ACC112 (cell line): ENCODE results near the gene TMCC3.

ENCODE experiments used
- H2AFZ ChIP-seq: fragments of 200-600 bp; sonication (generic); one replicate; pipeline ENCODE4 v1.6.0; 2017; ENCODE audit warnings: antibody characterized with exemption, low read length; ENCODE audit not compliant: unreplicated experiment
- H3K27ac ChIP-seq: fragments of 200-600 bp; sonication (generic); 2 replicates; pipeline ENCODE4 v1.5.1; 2014; ENCODE audit warnings: low read depth, mild to moderate bottlenecking, antibody characterized with exemption, low read length, moderate library complexity
- H3K27me3 ChIP-seq: fragments of 200-600 bp; sonication (generic); 2 replicates; pipeline ENCODE4 v1.6.1; 2014; ENCODE audit warnings: mild to moderate bottlenecking, antibody characterized with exemption, low read length, moderate library complexity, mixed read lengths; ENCODE audit not compliant: insufficient read depth
- H3K36me3 ChIP-seq: fragments of 200-600 bp; sonication (generic); 2 replicates; pipeline ENCODE4 v1.6.1; 2016; ENCODE audit warnings: mild to moderate bottlenecking, antibody characterized with exemption, low read length, moderate library complexity, mixed read lengths; ENCODE audit not compliant: insufficient read depth
- H3K4me1 ChIP-seq: fragments of 200-600 bp; sonication (generic); one replicate; pipeline ENCODE4 v1.6.1; 2016; ENCODE audit warnings: low read length, mixed read lengths; ENCODE audit not compliant: insufficient read depth, unreplicated experiment, control insufficient read depth
- H3K4me3 ChIP-seq: fragments of 200-600 bp; sonication (generic); 2 replicates; pipeline ENCODE4 v1.5.1; 2014; ENCODE audit warnings: mild to moderate bottlenecking, low read depth, low read length
- H3K79me2 ChIP-seq: fragments of 200-600 bp; sonication (generic); one replicate; pipeline ENCODE4 v1.6.0; 2016; ENCODE audit warnings: low read length; ENCODE audit not compliant: control insufficient read depth, unreplicated experiment, insufficient read depth

TMCC3 gene

DNA sequence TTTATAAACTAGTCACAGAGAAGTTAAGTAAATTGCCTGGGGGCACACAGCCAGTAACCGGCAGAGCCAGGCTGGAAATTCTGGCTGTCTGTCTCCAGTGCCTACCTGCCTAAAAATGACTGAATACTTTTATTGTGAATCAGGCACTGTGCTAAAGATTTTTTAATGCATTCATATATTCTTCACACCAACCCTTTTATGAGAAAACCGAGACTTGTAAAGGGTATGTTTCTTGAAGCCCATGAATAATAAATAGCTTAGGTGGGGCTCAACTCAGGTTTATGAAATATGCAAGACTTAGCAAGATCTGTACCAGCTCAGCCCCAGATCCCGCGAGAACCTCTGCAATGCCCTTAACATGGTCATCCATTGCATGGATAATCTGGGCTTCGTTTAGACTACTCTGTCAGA is 60.8 kb downstream of the TMCC3 start:
- peaks cover 6% of the 10 kb centered on the region for H3K4me1 ChIP-seq
- H3K27ac ChIP-seq = no peak overlapping the region
- H3K27me3 ChIP-seq = no peaks in the 10 kb centered on the region

DNA sequence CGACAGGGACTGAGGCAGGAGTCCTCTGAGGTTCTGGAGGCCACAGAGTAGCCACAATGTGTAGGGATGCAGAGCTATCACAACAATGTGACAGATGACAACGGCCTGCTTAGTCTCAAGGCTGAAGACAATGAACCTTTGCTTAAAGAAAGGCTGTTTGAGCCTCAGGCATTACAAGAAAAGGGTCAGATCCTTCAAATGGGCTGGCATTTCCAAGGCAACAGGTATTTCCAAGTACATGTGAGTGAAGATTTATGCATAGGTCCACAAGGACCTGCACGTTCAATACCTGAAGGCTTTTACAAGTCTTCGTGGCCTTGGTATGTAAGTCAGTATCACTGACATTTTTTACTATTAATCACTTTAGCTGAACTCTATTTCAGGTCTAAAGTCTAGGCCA is 62.0 kb downstream of the TMCC3 start:
- H3K4me1 ChIP-seq = no peaks in the 10 kb centered on the region

More for the DNA sequence above, 60.8 kb downstream of the TMCC3 start:
- no peaks in the 10 kb centered on the region for H3K36me3 ChIP-seq
- H3K4me3 ChIP-seq = no peak overlapping the region
- H3K79me2 ChIP-seq = no peaks in the 10 kb centered on the region
- H2AFZ ChIP-seq = no peak overlapping the region

DNA sequence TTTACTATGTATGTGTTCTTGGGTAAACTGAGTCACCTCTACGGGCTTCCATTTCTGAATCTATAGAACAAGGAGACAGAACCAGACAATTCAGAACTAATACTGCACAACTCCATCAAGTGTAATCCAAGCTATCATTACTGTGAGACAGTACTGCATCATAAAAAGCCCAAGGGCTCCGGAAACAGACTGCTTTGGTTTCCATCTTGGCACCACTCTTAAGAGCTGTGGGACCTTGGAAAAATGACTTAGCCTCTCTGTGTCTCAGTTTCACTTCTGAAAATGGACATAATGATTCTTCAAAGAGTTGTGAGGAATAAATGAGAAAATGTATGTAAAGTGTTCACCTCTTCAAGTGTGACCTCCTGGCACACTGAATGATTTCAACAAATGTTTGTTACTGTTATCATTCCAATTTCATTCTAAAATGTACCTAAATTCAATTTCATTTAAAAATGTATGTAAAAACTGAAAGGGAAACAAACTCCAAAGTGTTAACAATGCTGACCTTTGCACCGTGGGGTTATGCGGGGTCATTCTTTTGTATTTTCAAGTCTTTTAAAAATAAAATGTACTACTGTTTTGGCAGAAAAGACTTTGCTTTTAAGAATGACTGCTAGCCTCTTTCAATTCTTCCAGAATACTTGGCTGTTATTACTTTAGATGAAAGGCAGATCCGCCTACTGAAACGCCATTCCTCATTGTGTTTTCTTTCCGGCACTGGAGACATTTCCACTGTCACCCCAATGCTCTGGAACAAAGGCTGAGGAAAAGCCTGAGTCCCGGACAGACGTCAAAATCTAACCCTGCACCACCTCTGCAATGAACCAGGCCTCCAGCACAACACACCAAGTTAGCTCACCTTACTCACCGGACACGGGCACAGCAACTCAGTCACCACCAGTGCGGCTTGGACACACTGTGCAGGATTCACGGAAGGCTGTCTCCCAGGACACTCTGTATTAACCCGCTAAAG is 62.8 kb downstream of the TMCC3 start:
- no peak overlapping the region for H3K27ac ChIP-seq
- H3K36me3 ChIP-seq = no peaks in the 10 kb centered on the region
- no peak overlapping the region for H3K4me3 ChIP-seq
- no peaks in the 10 kb centered on the region for H3K27me3 ChIP-seq
- no peaks in the 10 kb centered on the region for H3K4me1 ChIP-seq
- no peak overlapping the region for H2AFZ ChIP-seq
- no peaks in the 10 kb centered on the region for H3K79me2 ChIP-seq

More for the DNA sequence above, 62.0 kb downstream of the TMCC3 start:
- Histone ChIP-seq H2AFZ (no peak overlapping the region), H3K27me3 (no peaks in the 10 kb centered on the region), H3K27ac (no peak overlapping the region), H3K4me3 (no peak overlapping the region), H3K79me2 (no peaks in the 10 kb centered on the region), H3K36me3 (no peaks in the 10 kb centered on the region)

DNA sequence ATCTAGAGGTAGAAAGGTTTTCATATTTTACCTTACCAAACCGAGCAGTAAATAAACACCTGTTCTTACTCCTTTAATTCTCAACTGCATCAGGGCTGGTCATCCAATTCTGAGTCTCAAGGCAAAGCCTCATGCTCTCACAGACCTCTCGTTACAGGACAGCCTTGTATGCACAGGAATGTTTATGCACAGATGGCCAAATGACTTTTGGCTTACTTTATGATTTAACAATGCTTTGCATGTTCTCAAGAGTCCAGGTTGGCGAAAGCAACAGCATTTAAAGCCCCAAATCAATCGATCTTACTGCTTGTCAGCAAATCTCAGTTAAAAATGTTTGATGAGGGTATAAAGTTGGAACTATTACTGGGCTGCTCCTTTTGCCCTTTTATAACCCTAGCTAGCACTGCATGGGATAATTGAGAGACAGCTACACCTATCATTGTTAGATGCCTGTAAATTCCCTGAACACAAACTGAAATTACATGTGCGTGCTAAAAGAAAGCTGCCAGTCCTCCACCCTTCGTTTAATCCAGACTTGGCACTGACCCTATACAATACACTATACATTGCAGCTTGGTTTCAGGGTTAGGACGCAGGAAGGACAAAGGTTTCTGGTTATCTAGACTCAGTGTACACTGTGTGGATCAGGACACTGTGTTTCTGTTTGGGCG is 63.6 kb downstream of the TMCC3 start:
- Histone ChIP-seq H3K27ac (no peak overlapping the region), H3K27me3 (no peaks in the 10 kb centered on the region), H2AFZ (no peak overlapping the region), H3K79me2 (no peaks in the 10 kb centered on the region), H3K4me1 (no peaks in the 10 kb centered on the region), H3K4me3 (no peak overlapping the region), H3K36me3 (no peaks in the 10 kb centered on the region)

DNA sequence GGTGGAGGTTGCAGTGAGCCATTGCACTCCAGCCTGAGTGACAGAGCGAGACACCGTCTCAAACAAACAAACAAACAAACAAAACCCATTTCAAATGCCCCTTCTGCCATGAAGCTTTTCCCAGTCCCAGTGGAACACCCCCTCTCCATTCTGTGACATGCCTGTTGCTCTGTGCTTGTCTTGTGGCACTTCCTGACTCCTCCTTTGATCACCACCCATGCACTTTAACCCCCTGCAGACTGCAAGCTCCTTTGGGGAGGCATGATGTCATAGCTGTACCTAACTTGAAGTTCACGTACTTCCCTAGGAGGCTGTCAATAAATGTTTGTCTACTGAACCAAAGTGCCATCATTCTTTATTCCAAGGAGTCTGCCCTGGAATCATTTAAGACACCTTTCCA is 64.7 kb downstream of the TMCC3 start:
- no peaks in the 10 kb centered on the region for H3K36me3 ChIP-seq
- no peaks in the 10 kb centered on the region for H3K4me1 ChIP-seq
- no peak overlapping the region for H3K27ac ChIP-seq
- no peaks in the 10 kb centered on the region for H3K79me2 ChIP-seq
- no peak overlapping the region for H2AFZ ChIP-seq
- H3K27me3 ChIP-seq = no peaks in the 10 kb centered on the region
- no peak overlapping the region for H3K4me3 ChIP-seq

DNA sequence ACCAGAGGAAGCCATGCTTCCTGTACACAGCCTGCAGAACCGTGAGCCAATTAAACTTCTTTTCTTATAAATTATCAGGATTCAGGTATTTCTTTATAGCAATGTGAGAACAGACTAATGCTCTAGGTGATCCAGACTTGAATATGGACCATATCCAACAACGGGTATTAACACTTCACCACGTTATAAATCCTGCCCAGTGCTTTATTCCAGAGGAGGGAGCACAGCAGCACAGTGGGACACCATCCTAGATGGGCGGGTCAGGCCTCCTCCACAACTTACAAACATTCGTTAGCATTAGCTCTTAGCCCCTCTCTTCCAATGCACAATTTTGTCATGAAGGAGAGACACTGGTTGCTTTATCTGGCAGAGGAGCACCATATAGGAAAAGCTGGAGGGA is 66.0 kb downstream of the TMCC3 start:
- Histone ChIP-seq H2AFZ (no peak overlapping the region), H3K27ac (no peak overlapping the region)

DNA sequence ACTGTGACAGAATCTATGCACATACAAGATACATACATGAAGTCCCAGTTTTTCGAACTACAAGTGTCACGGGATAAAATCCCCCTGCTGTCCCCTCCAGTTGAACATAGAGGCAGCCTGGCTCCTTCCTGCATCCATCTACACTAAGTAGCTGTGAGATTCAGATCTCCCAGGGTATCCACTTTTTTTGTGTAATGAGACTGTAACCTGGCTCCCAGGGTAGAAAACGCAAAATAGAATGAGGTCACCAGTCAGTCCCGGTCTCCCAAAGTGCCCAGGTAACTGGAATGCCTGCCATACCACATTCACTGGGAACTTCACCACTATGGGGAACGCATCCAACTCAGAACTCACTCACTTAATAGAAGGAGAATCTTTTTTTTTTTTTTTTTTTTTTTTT is 67.8 kb downstream of the TMCC3 start:
- H3K4me3 ChIP-seq = no peak overlapping the region
- no peaks in the 10 kb centered on the region for H3K4me1 ChIP-seq
- H3K27ac ChIP-seq = no peak overlapping the region
- H3K79me2 ChIP-seq = no peaks in the 10 kb centered on the region
- H3K27me3 ChIP-seq = no peaks in the 10 kb centered on the region
- H3K36me3 ChIP-seq = no peaks in the 10 kb centered on the region
- no peak overlapping the region for H2AFZ ChIP-seq

More for the DNA sequence above, 66.0 kb downstream of the TMCC3 start:
- H3K79me2 ChIP-seq = no peaks in the 10 kb centered on the region
- H3K36me3 ChIP-seq = no peaks in the 10 kb centered on the region
- no peak overlapping the region for H3K4me3 ChIP-seq
- no peaks in the 10 kb centered on the region for H3K4me1 ChIP-seq
- no peaks in the 10 kb centered on the region for H3K27me3 ChIP-seq

DNA sequence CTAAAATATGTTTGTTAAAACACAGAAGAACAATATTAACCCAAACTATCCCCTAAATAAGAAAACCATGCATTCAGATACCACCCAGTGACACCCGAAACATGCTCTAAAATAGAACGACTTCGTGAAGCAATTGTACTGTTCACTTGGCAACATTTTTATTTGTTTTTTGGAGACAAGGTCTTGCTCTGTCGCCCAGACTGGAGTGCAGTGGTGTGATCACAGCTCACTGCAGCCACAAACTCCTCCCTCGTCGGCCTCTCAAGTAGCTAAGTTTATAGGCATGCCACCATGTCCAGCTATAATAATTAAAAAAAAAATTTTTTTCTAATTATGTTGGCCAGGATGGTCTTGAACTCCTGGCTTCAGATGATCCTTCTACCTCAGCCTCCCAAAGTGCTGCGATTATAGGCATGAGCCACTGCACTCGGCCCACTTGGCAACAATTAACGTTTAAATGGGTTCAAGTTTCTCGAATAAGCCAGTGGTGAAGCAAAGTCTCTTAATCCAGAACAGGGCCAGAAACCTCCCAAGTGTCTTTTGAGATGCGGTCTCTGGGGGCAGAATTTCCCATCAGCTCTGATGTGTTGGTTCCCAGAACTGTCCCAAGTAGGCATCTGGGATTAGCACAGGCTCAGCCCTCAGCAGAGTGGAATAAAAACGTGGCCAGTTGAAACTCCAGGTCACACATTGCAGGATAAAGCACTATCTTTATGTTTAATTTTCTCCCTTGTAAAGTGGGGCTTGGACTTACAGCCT is 74.5 kb downstream of the TMCC3 start:
- no peaks in the 10 kb centered on the region for H3K27me3 ChIP-seq
- H3K36me3 ChIP-seq = no peaks in the 10 kb centered on the region
- H3K4me1 ChIP-seq = peaks cover 10% of the 10 kb centered on the region
- no peak overlapping the region for H3K27ac ChIP-seq
- H3K79me2 ChIP-seq = no peaks in the 10 kb centered on the region
- H2AFZ ChIP-seq = no peak overlapping the region
- H3K4me3 ChIP-seq = no peak overlapping the region

DNA sequence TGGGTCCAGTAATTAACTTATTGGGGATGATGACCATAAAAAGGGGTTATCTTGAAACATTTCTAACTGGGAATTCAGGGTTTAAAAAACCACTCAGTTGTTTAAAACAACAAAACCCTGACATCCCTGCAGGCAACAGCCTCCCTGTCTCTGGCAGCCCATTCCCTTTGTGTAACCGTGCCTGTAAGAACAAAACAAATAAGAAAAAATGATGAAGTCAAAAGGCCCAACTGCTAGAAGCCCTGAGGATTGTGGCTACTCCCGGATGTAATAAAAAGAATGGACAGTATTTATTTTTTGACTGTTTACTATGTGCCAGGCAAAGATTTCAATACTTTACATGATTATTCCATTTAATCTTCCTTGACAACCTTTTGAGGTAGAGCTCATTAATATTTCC is 75.3 kb downstream of the TMCC3 start:
- no peak overlapping the region for H3K4me3 ChIP-seq
- no peak overlapping the region for H3K27ac ChIP-seq
- no peak overlapping the region for H2AFZ ChIP-seq
- peaks cover 18% of the 10 kb centered on the region for H3K4me1 ChIP-seq
- no peaks in the 10 kb centered on the region for H3K79me2 ChIP-seq
- H3K36me3 ChIP-seq = no peaks in the 10 kb centered on the region
- H3K27me3 ChIP-seq = no peaks in the 10 kb centered on the region

DNA sequence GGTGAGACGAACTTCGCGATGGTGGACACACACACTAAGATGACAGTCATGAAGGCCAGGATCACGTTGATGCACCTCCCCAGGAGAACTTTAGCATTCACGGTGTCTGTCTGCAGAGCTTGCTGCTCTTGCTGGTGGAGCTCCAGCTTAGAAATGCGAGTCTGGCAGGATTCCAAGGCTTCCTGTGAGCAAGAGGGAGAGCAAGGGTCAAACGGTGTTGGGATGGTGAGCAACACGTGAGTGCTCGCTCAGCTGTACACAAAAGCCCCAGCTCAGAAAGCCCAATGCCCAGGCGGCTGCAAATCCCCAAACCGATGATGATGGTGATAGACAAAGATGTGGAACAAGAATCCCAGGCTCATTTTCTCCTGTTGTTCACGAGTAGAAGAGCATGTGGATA is 78.8 kb downstream of the TMCC3 start:
- no peak overlapping the region for H3K27ac ChIP-seq

More for the DNA sequence above, 78.8 kb downstream of the TMCC3 start:
- Histone ChIP-seq H3K27me3 (peaks cover under 1% of the 10 kb centered on the region), H3K4me3 (no peak overlapping the region), H3K79me2 (no peaks in the 10 kb centered on the region), H2AFZ (no peak overlapping the region), H3K4me1 (peaks cover 23% of the 10 kb centered on the region), H3K36me3 (no peaks in the 10 kb centered on the region)
